GM18873 (cell line): ENCODE data around the gene VOPP1.
"Not testable (repeated sequence)": the region's sequence is repeated elsewhere in the genome, so short reads cannot be mapped to it uniquely, and the experiment has no call there.

Experiments
- ATAC-seq: cut with Tn5 transposase; IDR thresholded peaks from one replicate; pipeline ENCODE4 v1.9.1; 2021; ENCODE audit warnings: mild to moderate bottlenecking, moderate library complexity, moderate number of reproducible peaks; ENCODE audit not compliant: unreplicated experiment, low FRiP score

VOPP1 gene

DNA sequence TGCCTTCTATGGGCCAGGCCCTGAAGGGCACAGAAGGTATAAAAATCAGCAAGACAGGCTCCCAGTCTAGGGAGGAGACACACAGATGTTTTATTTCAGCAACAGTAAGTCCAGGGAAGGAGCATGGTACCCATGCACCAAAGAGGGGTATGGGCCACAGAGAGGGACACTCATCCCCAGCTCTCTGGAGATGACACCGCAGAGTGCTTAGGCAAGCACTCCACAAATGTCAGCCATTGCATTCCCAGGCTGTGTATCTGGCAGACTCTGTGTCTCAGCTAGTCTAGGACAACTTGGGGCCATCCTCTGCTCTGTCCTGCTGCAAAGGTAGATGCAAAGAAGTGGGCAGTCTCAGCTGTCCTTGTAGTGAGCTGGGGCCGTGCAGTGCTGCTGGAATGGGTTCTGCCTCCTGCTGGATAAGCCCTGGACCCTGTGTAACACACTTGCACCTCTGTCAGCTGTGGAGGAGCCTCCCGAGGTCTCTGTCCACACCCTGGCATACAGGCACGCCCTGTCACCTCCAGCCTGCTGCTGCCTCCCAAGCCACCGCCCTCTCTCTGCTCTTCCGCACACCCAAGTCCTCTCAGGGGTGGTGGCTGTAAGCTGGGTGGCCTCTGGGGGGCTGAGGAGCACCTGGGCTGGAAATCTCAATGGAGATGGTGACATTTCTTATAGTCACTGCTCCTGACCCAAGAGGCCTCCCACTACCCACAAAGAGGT lies 57.6 kb downstream of the VOPP1 start:
- ATAC-seq: no peak

DNA sequence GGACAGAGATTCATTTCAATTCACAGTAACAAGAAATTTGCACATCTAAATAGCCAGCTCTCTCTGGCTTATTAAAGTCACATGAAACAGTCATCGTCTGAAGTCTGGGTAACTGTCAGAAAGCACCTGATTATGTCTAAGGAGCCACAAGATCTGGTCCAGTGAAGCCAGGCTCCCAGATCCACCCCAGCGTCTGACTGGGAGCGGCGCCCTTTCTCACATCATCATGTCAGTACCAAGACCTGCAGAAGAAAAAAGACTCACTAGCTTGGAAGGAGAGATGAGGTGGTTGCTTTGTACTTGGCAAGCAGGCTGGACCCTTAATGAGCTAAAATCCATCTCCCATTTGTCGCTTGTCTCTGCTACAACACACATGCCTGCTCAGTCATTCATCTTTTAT lies 58.4 kb downstream of the VOPP1 start:
- ATAC-seq: no peak

DNA sequence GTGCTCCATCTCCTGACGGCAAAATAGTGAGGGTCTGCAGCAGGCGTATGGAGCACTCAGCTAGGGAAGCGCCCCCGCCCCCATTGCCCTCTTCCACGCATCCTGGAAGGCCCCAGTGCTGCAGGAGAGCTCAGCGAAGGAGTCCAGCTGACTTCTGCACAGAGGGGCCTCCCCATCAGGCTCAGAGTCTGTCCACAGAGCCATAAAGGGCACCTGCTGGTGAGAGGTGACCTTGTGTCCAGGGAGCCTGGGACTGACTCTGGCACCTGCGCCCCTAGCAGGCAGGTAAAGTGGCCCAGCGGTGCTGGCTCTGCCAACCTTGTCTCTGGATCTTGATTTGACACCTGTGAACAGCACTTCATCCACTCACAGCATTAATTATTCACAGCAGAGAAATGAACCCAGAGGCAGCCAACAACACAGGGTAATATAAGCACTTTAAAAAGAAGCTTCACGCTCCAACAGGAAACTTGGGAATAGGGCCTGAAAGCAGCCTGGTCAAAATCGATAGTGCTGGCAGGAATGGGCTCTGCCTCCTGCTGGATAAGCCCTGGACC lies 59.6 kb downstream of the VOPP1 start:
- no peak for ATAC-seq

- ATAC-seq: peak; percentile 26
Observed at GRCh38 chr7:55510621-55511020, 61.7 kb downstream of the VOPP1 start.

GRCh38 chr7:55510206-55510605 lies 62.1 kb downstream of the VOPP1 start:
- not testable (repeated sequence) for ATAC-seq

- no peak for ATAC-seq
Observed at GRCh38 chr7:55509322-55509721, 63.0 kb downstream of the VOPP1 start.

GRCh38 chr7:55508221-55509011 lies 63.9 kb downstream of the VOPP1 start:
- ATAC-seq: peak; percentile 54

GRCh38 chr7:55507743-55508142 lies 64.6 kb downstream of the VOPP1 start:
- no peak for ATAC-seq

DNA sequence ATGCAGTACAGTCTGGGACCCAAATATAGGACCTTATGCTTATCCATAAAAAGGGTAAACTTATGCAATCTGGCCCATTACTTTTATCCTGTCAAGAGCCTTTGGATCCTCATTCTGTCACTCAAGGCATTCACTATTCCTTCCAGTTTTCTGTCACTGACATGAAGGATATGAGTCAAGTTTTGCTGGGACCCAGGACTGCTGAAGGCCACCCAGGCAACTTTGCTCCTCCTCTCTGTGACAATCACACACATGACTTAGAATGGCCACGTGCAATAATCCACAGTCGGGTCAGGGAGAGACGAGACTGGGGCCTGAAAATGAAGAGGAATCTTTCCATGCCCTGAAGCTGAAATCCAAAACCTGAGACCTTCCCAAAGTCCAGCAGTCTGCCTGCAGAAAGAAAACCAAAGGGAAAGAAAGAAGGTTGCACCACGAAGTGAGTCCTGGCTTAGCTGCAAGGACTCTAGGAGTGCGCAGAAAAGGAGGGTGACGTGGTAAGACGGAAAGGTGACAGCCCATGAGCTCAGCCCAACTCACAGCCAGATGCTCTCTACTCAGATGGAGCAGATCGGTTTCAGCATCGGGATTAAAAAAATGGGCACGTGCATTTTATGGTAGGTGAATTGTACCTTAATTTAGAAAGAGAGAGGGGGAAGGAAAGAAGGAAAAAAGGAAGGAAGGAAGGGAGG lies 67.2 kb downstream of the VOPP1 start:
- no peak for ATAC-seq

DNA sequence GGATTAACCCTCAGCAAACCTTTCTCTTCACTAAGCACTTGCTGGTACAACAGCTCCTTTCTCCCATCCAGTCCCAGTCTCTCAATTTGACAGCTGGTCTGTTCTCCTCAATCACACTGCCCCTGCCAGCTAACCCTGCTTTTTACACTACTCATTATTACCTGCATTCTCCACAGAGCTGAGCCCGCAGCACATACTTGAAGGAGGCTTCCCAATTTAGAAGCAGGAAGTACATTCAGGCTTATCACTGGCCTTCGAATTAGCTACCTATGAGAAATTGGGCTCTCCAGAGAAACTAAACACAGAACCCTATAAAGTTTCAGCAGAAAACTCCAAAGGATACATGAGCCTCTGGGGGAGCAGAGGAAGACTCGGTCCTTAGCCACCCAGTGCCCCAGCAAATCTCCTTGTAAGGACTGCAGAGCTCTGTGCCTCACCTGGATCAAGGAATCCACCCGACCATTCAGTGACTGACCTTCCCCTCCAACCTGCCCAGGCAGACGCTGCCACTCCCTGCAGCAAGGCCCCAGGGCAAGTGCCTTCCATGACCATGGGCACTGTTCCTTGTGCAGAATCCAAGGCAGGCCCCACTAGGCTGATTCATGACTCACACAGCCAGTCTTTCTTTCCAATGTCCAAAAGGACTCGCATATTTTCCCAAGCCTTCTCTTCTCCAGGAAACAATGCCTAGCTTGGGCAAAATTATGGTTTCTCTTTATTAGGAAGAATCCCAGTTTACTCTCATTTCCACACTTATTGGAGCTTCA lies 68.0 kb downstream of the VOPP1 start:
- no peak for ATAC-seq

- ATAC-seq: no peak
Observed at GRCh38 chr7:55502858-55503440, 69.4 kb downstream of the VOPP1 start.

DNA sequence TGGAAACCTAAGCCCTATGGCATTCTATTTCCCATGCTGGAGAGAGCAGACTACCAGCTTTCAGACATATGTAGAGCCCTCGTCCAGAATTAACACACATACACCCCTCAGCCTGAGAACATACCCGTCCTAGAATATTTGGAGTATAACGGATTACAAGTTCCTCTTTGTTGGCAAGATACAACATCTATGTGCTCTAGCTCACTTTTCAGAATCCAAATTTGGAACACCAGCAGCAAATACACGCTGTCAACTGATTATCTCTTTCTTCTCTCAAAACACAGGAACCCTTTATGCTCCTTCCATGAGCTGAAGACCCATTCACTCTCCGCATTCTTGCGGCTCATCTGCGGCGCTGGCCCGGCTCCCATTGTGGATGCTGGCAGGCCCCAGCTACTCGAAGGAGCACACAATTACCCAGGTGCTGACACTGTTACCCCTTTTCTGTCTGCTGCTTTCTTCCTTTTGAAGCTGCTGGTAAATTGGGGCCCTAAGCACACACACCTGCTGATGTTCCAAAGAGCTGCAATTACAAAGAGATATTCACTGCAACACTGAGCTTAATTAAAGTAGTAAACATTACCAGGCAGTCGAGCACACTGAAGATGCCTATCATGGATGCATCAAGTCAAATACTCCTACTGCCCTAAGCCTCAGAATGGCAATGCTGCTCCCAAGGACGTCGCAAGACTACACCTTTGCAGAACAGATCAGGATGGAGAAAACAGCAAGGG lies 70.0 kb downstream of the VOPP1 start:
- ATAC-seq: no peak

GRCh38 chr7:55501611-55502010 lies 70.7 kb downstream of the VOPP1 start:
- no peak for ATAC-seq

GRCh38 chr7:55500117-55500756 lies 72.1 kb downstream of the VOPP1 start:
- ATAC-seq: no peak

DNA sequence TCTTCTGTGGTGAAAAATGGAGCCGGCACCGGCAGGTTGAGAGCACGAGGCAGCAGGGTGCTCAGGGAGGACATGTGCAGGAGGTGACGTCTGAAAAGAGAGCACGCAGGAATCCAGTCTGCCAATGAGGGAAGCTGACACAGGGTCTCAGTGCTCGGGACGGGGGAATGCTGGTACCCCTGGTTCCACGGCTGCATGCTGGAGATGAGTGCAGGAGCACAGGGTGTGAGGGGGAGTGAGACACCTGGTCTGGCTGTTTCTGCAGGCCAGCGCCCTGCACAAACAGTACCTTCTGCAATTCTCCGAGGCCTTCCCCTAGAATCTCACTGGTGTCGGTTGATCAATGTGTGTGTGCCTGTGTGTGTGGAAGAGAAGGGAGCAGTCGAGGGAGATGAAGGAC lies 72.7 kb downstream of the VOPP1 start:
- no peak for ATAC-seq

DNA sequence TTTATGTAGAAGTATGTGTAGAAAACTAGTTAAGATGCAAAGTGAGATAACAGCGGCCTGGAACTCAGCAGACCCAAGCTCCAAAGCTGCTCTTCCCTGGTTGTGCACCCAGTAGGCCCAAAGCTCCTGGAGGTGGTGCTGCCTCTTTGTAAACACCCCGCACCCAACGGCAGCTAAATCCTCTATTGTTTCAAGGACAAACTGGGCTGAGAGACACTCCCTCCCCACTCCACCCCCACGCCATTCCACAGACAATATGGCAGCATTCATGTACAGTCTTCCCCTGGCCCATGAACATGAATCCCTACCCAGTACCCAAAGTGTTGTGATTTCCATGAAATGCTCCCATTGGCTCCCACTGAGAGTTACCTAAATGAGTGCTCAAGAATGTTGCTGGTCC lies 73.5 kb downstream of the VOPP1 start:
- no peak for ATAC-seq

DNA sequence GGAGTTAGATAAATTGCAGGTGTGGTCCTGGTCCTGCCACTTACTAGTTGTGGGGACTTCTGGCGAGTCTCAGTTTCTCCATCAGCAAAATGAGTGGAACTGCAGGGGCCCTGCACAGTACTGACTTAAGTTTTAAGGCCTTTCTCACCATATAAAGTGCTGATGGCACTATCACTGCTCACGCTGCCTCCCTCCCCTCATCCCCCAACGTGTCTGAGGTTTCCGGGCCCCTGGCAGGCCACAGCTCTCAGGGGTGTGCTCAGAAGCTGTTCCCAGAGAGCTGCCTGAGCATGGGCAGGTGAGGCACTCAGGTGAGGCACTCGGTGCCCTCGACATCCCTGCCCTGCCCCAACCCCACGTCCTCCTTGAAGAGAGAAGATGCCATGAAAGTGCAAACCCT lies 74.2 kb downstream of the VOPP1 start:
- no peak for ATAC-seq

DNA sequence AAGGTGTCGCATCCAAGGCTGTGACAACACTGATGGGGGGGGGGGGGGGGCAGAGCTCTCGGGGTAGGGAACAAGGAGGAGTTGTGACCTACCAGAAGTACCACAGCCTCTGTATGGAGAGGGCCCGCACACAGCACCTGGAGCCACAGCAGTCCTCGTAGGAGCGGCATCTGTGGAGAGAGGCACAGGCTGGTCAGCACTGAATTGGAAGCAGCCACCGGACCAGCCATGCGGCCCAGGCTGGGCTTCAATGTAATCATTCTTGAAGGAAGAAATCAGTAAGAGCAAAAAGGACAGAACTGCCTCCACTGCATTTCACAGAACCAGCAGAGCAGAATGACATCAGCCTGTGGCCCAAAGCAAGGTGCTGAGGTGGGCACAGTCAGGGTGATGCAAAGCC lies 74.8 kb downstream of the VOPP1 start:
- ATAC-seq: no peak

- ATAC-seq: no peak
Observed at GRCh38 chr7:55496906-55497305, 75.4 kb downstream of the VOPP1 start.
